A549 (cell line): ENCODE results near the gene TMEM170A. TPM values are rescaled to one million over a fixed set of nuclear protein-coding genes. Genes with fewer than 3 reads are reported as not detected.

Experiments used
- ATAC-seq, 2 experiments: fragments of 200-7000 bp in 1 of 2; fragments of >200 bp in 1 of 2; cut with Nextera tagmentation in 1 of 2; cut with Tn5 transposase in 1 of 2; 3 replicates each; pipeline versions ENCODE4 v1.8.0 to v1.9.1; 2018 to 2020; ENCODE audit warnings: mild to moderate bottlenecking in 1 of 2, moderate library complexity in 1 of 2
- CTCF ChIA-PET: fragments of 300-600 bp; sonication (Branson Sonifier 250); formaldehyde crosslinking; extraction: SDS; loops from one replicate; lab custom pipeline; 2021; ENCODE audit warnings: antibody characterized with exemption, inconsistent platforms; lab: Yijun Ruan, JAX
- POLR2A ChIA-PET: fragments of 350-600 bp; formaldehyde crosslinking; extraction: SDS; loops from one replicate; lab custom pipeline; 2021; ENCODE audit warnings: antibody characterized with exemption, inconsistent platforms; lab: Yijun Ruan, JAX
- DNase-seq, 2 experiments: peaks; one replicate each; pipeline versions ENCODE4 v3.0.0 to v3.0.0-alpha.2; 2011 to 2016; ENCODE audit warnings: low read depth in 1 of 2, low spot score in 1 of 2
- FAIRE-seq: peaks from 2 replicates; lab custom pipeline; 2011; peaks lifted over from hg19 to GRCh38; lab: Jason Lieb, UNC
- H3K27ac ChIP-seq, 2 experiments: fragments of >200 bp; sonication (Bioruptor Twin); formaldehyde crosslinking; 3 replicates each; pipeline ENCODE4 v1.5.1; 2016 to 2017
- H3K4me1 ChIP-seq: fragments of >200 bp; sonication (Bioruptor Twin); formaldehyde crosslinking; 3 replicates; pipeline ENCODE4 v1.6.1; 2016
- H3K4me2 ChIP-seq: fragments of >200 bp; sonication (Bioruptor Twin); formaldehyde crosslinking; 3 replicates; pipeline ENCODE4 v1.6.1; 2016
- H3K4me3 ChIP-seq: fragments of >200 bp; sonication (Bioruptor Twin); formaldehyde crosslinking; 3 replicates; pipeline ENCODE4 v1.5.1; 2016
- H3K9me3 ChIP-seq: fragments of >200 bp; sonication (Bioruptor Twin); formaldehyde crosslinking; 3 replicates; pipeline ENCODE4 v1.6.1; 2016
- BHLHE40 ChIP-seq: IDR thresholded peaks from 2 replicates; pipeline ENCODE4 v1.6.1; 2012; ENCODE audit warnings: low read depth, low read length, inconsistent platforms
- CBX8 ChIP-seq: fragments of 200-600 bp; sonication (generic); IDR thresholded peaks from 2 replicates; pipeline ENCODE4 v1.6.1; 2016
- CEBPB ChIP-seq, 2 experiments: fragments of >200 bp in 1 of 2; sonication (Bioruptor Twin) in 1 of 2; formaldehyde crosslinking in 1 of 2; IDR thresholded peaks; 2 replicates each; pipeline ENCODE4 v1.6.1; 2012 to 2016
- E2F6 ChIP-seq: IDR thresholded peaks from 2 replicates; pipeline ENCODE4 v1.6.1; 2012; ENCODE audit warnings: low read depth, borderline replicate concordance
- EHMT2 ChIP-seq: fragments of 200-600 bp; sonication (generic); IDR thresholded peaks from 2 replicates; pipeline ENCODE4 v1.6.1; 2016; ENCODE audit warnings: antibody characterized with exemption, low read depth, mild to moderate bottlenecking, moderate library complexity
- EP300 ChIP-seq, 2 experiments: fragments of >200 bp; sonication (Bioruptor Twin); formaldehyde crosslinking; IDR thresholded peaks; 2 replicates in 1 of 2; 3 replicates in 1 of 2; pipeline ENCODE4 v1.6.1; 2016 to 2017
- HDAC2 ChIP-seq: fragments of 200-600 bp; sonication (generic); IDR thresholded peaks from 2 replicates; pipeline ENCODE4 v1.6.1; 2016
- HOXA7 ChIP-seq: fragments of 250-450 bp; sonication (Bioruptor Pico); IDR thresholded peaks from 2 replicates; pipeline ENCODE4 v1.5.0; 2020; ENCODE audit warnings: mild to moderate bottlenecking, moderate library complexity
- MYC ChIP-seq: IDR thresholded peaks from 2 replicates; pipeline ENCODE4 v1.6.1; 2012; ENCODE audit warnings: mild to moderate bottlenecking, inconsistent platforms, low read length, improper control_type of control experiment, borderline replicate concordance
- NFE2L2 ChIP-seq: fragments of 150-350 bp; conservative IDR thresholded peaks from 2 replicates; pipeline ENCODE4 v1.6.1; 2014; ENCODE audit warnings: low read length
- POLR2A ChIP-seq: IDR thresholded peaks from 2 replicates; pipeline ENCODE4 v1.6.1; 2012; ENCODE audit warnings: mild to moderate bottlenecking, low read length
- POLR2AphosphoS2 ChIP-seq: conservative IDR thresholded peaks from 2 replicates; pipeline ENCODE4 v1.6.1; 2012; ENCODE audit warnings: low read length, improper control_type of control experiment, inconsistent platforms
- RAD21 ChIP-seq, 2 experiments: fragments of >200 bp in 1 of 2; sonication (Bioruptor Twin) in 1 of 2; formaldehyde crosslinking in 1 of 2; IDR thresholded peaks in 1 of 2; conservative IDR thresholded peaks in 1 of 2; 2 replicates in 1 of 2; 3 replicates in 1 of 2; pipeline ENCODE4 v1.6.1; 2012 to 2018; ENCODE audit warnings: inconsistent platforms in 1 of 2
- RCOR1 ChIP-seq: fragments of 150-350 bp; IDR thresholded peaks from 2 replicates; pipeline ENCODE4 v1.6.1; 2014; ENCODE audit warnings: antibody characterized with exemption, low read length, low read depth
- SMC3 ChIP-seq: fragments of >200 bp; sonication (Bioruptor Twin); formaldehyde crosslinking; IDR thresholded peaks from 3 replicates; pipeline ENCODE4 v1.6.1; 2018; ENCODE audit warnings: inconsistent platforms
- TFCP2L1 ChIP-seq: fragments of 250-450 bp; sonication (Bioruptor Pico); IDR thresholded peaks from 2 replicates; pipeline ENCODE4 v1.5.0; 2021; ENCODE audit warnings: mild to moderate bottlenecking
- ZNF302 ChIP-seq: fragments of 250-450 bp; sonication (Bioruptor Pico); IDR thresholded peaks from 2 replicates; pipeline ENCODE4 v1.9.0; 2021; ENCODE audit warnings: inconsistent platforms, mild to moderate bottlenecking, moderate library complexity
- ZSCAN20 ChIP-seq: fragments of 250-450 bp; sonication (Bioruptor Pico); IDR thresholded peaks from 2 replicates; pipeline ENCODE4 v1.8.0; 2022; ENCODE audit warnings: mild to moderate bottlenecking, moderate library complexity
- WGBS: methylation state at CpG from one replicate; pipeline ENCODE4 v1.1.6; 2017; ENCODE audit errors: missing lambda C conversion rate; 5-methylcytosine and 5-hydroxymethylcytosine counted together
- polyA plus RNA-seq, 4 experiments: library from polyadenylated mRNA; depleted of rRNA in 3 of 4; stranded (reverse); fragments of >200 nt; fragmentation: RNase III in 1 of 4; extraction: RNeasy Plus Mini Kit Qiagen cat#74134 plus additional on column Dnase treatment in 1 of 4; gene quantifications; 2 replicates in 3 of 4; 3 replicates in 1 of 4; pipeline ENCODE4 v1.2.3, GENCODE V29; 2011 to 2017
- TF ChIP-seq, protein P1 (sequence below): fragments of >200 bp; sonication (Bioruptor Twin); formaldehyde crosslinking; IDR thresholded peaks from 2 replicates; pipeline ENCODE4 v1.6.1; 2016
- TF ChIP-seq, protein P2 (sequence below): fragments of 200-600 bp; sonication (generic); IDR thresholded peaks from 2 replicates; pipeline ENCODE4 v1.6.1; 2016; ENCODE audit warnings: antibody characterized with exemption, mild to moderate bottlenecking, moderate library complexity
- TF ChIP-seq, protein P3 (sequence below): fragments of >200 bp; sonication (Bioruptor Twin); formaldehyde crosslinking; IDR thresholded peaks from 3 replicates; pipeline ENCODE4 v1.5.1; 2016

TMEM170A gene
- polyA plus RNA-seq, 2 of the 4 experiments (the other 2 are of a cell fraction), result 13.9 to 21.7 TPM

DNA sequence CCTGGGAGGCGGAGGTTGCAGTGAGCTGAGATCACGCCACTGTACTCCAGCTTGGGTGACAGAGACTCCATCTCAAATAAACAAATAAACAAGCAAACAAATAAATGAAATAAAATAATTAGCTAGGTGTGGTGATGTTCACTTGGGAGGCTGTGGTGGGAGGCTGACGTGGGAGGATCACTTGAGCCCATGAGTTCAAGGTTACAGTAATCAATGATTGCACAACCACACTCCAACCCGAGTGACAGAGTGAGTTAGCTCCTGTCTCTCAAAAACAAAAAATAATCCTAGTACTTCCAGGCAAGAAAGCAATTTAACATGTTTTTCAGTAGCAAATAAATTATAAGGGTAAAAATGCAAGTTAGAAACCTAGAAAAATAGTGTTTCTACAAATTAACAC lies 57.5 kb downstream of the TMEM170A start:
- Histone ChIP-seq H3K4me2 (no peak overlapping the region), H3K4me1 (no peaks in the 10 kb centered on the region)
- CTCF ChIA-PET, result interaction anchor here (0.9 to 15.6 kb wide), 4 partner anchors 9 to 207 kb away, joined by 4 to 158 read pairs (median 64); no protein-coding TSS in a partner anchor
- ATAC-seq (no peak), DNase-seq (no peak)
- TF ChIP-seq CBX8, result no peak
- no peak for TF ChIP-seq HDAC2
- TF ChIP-seq EHMT2, result no peak
- no peak for TF ChIP-seq EP300 (IDR thresholded peaks at IDR 0.05)
- TF ChIP-seq, all 56 proteins: peak for 0
- 94% methylated on average over 4 of the region's 4 CpGs for WGBS
- Histone ChIP-seq H3K27ac (no peak overlapping the region), H3K9me3 (no peaks in the 10 kb centered on the region), H3K4me3 (no peak overlapping the region)
- no peak for FAIRE-seq
- POLR2A ChIA-PET, result no interaction called here

DNA sequence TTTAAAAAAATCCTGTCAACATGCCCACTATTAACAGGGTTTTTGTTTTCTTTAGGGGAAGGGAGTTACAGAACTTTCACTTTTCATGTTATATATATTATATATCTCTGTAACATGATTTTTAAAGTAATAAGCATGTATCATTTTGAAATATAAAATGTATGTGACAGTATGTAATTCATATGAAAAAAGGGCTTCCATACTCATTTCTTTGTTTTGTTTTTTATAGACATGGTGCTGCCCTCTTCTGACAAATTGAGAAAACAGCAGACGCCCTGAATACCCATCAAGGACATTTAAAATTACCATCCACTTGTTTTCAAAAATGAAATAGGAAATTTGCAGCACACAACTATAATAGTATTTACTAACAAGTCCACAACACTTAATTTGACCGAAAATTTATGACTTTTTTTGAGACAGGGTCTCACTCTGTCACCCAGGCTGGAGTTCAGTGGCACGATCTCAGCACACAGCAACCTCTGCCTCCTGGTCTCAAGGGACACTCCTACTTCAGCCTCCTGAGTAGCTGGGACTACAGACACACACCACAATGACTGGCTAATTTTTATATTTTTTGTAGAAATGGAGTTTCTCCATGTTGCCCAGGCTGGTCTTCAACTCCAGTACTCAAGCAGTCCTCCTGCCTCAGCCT lies 61.5 kb downstream of the TMEM170A start:
- H3K27ac ChIP-seq, result no peak overlapping the region
- 28% methylated on average over 3 of the region's 3 CpGs for WGBS
- TF ChIP-seq, protein P1, sequence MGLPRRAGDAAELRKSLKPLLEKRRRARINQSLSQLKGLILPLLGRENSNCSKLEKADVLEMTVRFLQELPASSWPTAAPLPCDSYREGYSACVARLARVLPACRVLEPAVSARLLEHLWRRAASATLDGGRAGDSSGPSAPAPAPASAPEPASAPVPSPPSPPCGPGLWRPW, result no peak
- no peak for TF ChIP-seq CEBPB (IDR thresholded peaks at IDR 0.05)
- peak; percentile 58 to 67 for TF ChIP-seq RAD21 (conservative IDR thresholded peaks at IDR 0.05 in 1 of 2, IDR thresholded peaks at IDR 0.05 in 1 of 2)
- peak; percentile 62; the same call in 2 of the 3 replicates for TF ChIP-seq SMC3
- TF ChIP-seq ZNF302 (CRISPR knock-in tag), result no peak
- no peak for TF ChIP-seq MYC
- no peak for TF ChIP-seq POLR2A
- TF ChIP-seq NFE2L2, result no peak
- TF ChIP-seq BHLHE40, result no peak
- TF ChIP-seq TFCP2L1, result no peak
- TF ChIP-seq POLR2AphosphoS2, result no peak
- TF ChIP-seq, protein P2, sequence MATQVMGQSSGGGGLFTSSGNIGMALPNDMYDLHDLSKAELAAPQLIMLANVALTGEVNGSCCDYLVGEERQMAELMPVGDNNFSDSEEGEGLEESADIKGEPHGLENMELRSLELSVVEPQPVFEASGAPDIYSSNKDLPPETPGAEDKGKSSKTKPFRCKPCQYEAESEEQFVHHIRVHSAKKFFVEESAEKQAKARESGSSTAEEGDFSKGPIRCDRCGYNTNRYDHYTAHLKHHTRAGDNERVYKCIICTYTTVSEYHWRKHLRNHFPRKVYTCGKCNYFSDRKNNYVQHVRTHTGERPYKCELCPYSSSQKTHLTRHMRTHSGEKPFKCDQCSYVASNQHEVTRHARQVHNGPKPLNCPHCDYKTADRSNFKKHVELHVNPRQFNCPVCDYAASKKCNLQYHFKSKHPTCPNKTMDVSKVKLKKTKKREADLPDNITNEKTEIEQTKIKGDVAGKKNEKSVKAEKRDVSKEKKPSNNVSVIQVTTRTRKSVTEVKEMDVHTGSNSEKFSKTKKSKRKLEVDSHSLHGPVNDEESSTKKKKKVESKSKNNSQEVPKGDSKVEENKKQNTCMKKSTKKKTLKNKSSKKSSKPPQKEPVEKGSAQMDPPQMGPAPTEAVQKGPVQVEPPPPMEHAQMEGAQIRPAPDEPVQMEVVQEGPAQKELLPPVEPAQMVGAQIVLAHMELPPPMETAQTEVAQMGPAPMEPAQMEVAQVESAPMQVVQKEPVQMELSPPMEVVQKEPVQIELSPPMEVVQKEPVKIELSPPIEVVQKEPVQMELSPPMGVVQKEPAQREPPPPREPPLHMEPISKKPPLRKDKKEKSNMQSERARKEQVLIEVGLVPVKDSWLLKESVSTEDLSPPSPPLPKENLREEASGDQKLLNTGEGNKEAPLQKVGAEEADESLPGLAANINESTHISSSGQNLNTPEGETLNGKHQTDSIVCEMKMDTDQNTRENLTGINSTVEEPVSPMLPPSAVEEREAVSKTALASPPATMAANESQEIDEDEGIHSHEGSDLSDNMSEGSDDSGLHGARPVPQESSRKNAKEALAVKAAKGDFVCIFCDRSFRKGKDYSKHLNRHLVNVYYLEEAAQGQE, result no peak
- TF ChIP-seq, protein P3, sequence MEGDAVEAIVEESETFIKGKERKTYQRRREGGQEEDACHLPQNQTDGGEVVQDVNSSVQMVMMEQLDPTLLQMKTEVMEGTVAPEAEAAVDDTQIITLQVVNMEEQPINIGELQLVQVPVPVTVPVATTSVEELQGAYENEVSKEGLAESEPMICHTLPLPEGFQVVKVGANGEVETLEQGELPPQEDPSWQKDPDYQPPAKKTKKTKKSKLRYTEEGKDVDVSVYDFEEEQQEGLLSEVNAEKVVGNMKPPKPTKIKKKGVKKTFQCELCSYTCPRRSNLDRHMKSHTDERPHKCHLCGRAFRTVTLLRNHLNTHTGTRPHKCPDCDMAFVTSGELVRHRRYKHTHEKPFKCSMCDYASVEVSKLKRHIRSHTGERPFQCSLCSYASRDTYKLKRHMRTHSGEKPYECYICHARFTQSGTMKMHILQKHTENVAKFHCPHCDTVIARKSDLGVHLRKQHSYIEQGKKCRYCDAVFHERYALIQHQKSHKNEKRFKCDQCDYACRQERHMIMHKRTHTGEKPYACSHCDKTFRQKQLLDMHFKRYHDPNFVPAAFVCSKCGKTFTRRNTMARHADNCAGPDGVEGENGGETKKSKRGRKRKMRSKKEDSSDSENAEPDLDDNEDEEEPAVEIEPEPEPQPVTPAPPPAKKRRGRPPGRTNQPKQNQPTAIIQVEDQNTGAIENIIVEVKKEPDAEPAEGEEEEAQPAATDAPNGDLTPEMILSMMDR, result peak; percentile 77
- TF ChIP-seq ZSCAN20 (CRISPR knock-in tag), result no peak
- no peak for TF ChIP-seq HOXA7 (CRISPR knock-in tag)
- TF ChIP-seq E2F6, result no peak
- no peak for TF ChIP-seq RCOR1
- TF ChIP-seq, all 56 proteins: peak for 3
- POLR2A ChIA-PET, result no interaction called here
- H3K9me3 ChIP-seq, result no peaks in the 10 kb centered on the region
- DNase-seq (peak; percentile 33 to 44), FAIRE-seq (no peak), ATAC-seq (peak in 1 of 2 experiments; percentile 64; a peak in 2 of 6 replicates)
- H3K4me2 ChIP-seq, result no peak overlapping the region
- no peaks in the 10 kb centered on the region for H3K4me1 ChIP-seq
- no peak overlapping the region for H3K4me3 ChIP-seq
- CTCF ChIA-PET, result interaction anchor here (0.7 to 15.6 kb wide), 20 partner anchors 8 to 245 kb away, joined by 3 to 158 read pairs (median 4); no protein-coding TSS in a partner anchor
